ENCODE measurements around the gene RAB1B.
"Not testable (repeated sequence)": the region's sequence is repeated elsewhere in the genome, so short reads cannot be mapped to it uniquely, and the experiment has no call there.

The RAB1B gene

GRCh38 chr11:66239998-66240780 is 28.2 kb upstream of the RAB1B start:
- no peak for DNase-seq (ENCODE audit: low read depth in 2 of 2)

- no peak for DNase-seq (ENCODE audit: low read depth in 2 of 2)
Measured at GRCh38 chr11:66240781-66241136, 27.7 kb upstream of the RAB1B start.

GRCh38 chr11:66242095-66242765 is 26.2 kb upstream of the RAB1B start:
- DNase-seq (ENCODE audit: low read depth in 2 of 2) = no peak

- DNase-seq (ENCODE audit: low read depth in 2 of 2) = no peak
Measured at GRCh38 chr11:66243782-66244535, 24.5 kb upstream of the RAB1B start.

- DNase-seq (ENCODE audit: low read depth in 2 of 2) = no peak
Measured at GRCh38 chr11:66247295-66247694, 21.1 kb upstream of the RAB1B start.

GRCh38 chr11:66247801-66248200 is 20.6 kb upstream of the RAB1B start:
- DNase-seq (ENCODE audit: low read depth in 2 of 2) = no peak

- DNase-seq (ENCODE audit: low read depth in 2 of 2) = no peak
Measured at GRCh38 chr11:66248903-66249302, 19.5 kb upstream of the RAB1B start.

- DNase-seq (ENCODE audit: low read depth in 2 of 2) = no peak
Measured at GRCh38 chr11:66251809-66252208, 16.6 kb upstream of the RAB1B start.

GRCh38 chr11:66253081-66253480 is 15.4 kb upstream of the RAB1B start:
- DNase-seq (ENCODE audit: low read depth in 2 of 2) = not testable (repeated sequence)

- no peak for DNase-seq (ENCODE audit: low read depth in 2 of 2)
Measured at GRCh38 chr11:66258473-66258893, 10.0 kb upstream of the RAB1B start.

GRCh38 chr11:66259225-66259624 is 9.2 kb upstream of the RAB1B start:
- DNase-seq (ENCODE audit: low read depth in 2 of 2) = no peak

- no peak for DNase-seq (ENCODE audit: low read depth in 2 of 2)
Measured at GRCh38 chr11:66259956-66260355, 8.5 kb upstream of the RAB1B start.

GRCh38 chr11:66261578-66261977 is 6.9 kb upstream of the RAB1B start:
- DNase-seq (ENCODE audit: low read depth in 2 of 2) = no peak

- DNase-seq (ENCODE audit: low read depth in 2 of 2) = no peak
Measured at GRCh38 chr11:66262191-66262590, 6.2 kb upstream of the RAB1B start.

GRCh38 chr11:66262696-66263095 is 5.7 kb upstream of the RAB1B start:
- DNase-seq (ENCODE audit: low read depth in 2 of 2) = no peak

- no peak for DNase-seq (ENCODE audit: low read depth in 2 of 2)
Measured at GRCh38 chr11:66263231-66263630, 5.2 kb upstream of the RAB1B start.

GRCh38 chr11:66263785-66264184 is 4.7 kb upstream of the RAB1B start:
- DNase-seq (ENCODE audit: low read depth in 2 of 2) = no peak

- no peak for DNase-seq (ENCODE audit: low read depth in 2 of 2)
Measured at GRCh38 chr11:66264383-66264782, 4.1 kb upstream of the RAB1B start.

GRCh38 chr11:66264914-66265313 is 3.5 kb upstream of the RAB1B start:
- no peak for DNase-seq (ENCODE audit: low read depth in 2 of 2)

- DNase-seq (ENCODE audit: low read depth in 2 of 2) = no peak
Measured at GRCh38 chr11:66265531-66266377, 2.7 kb upstream of the RAB1B start.

GRCh38 chr11:66266378-66267038 is 1.9 kb upstream of the RAB1B start:
- DNase-seq (ENCODE audit: low read depth in 2 of 2) = no peak

Measured in stimulated activated CD8-positive, alpha-beta memory T cell treated with anti-CD3 and anti-CD28 coated beads, Interleukin-7, amount 100 ng/mL, for 4 hours (primary cell).